DOHH2 (cell line): ENCODE measurements around the gene POC1B.
"Not testable (repeated sequence)": the region's sequence is repeated elsewhere in the genome, so short reads cannot be mapped to it uniquely, and the experiment has no call there.

ENCODE experiments used
- H3F3A ChIP-seq: fragments of 200-600 bp; sonication (generic), shearing (Covaris generic); 2 replicates; pipeline ENCODE4 v1.6.0; 2016; ENCODE audit warnings: antibody characterized with exemption, mild to moderate bottlenecking; ENCODE audit not compliant: control insufficient read depth, insufficient read depth
- H3K27ac ChIP-seq: fragments of 200-600 bp; sonication (generic); 2 replicates; pipeline ENCODE4 v1.5.1; 2014; ENCODE audit warnings: low read depth, mild to moderate bottlenecking, low read length, moderate library complexity
- H3K27me3 ChIP-seq: fragments of 200-600 bp; sonication (generic); 2 replicates; pipeline ENCODE4 v1.6.1; 2014; ENCODE audit warnings: mild to moderate bottlenecking, low read length, mixed read lengths; ENCODE audit not compliant: control insufficient read depth
- H3K36me3 ChIP-seq: fragments of 200-600 bp; sonication (generic); 2 replicates; pipeline ENCODE4 v1.6.1; 2014; ENCODE audit warnings: mild to moderate bottlenecking, low read length, moderate library complexity, mixed read lengths; ENCODE audit not compliant: control insufficient read depth
- H3K4me1 ChIP-seq: fragments of 200-600 bp; sonication (generic); 2 replicates; pipeline ENCODE4 v1.6.1; 2014; ENCODE audit warnings: mild to moderate bottlenecking, low read length, mixed read lengths; ENCODE audit not compliant: control insufficient read depth
- H3K4me2 ChIP-seq: fragments of 200-600 bp; sonication (generic); 2 replicates; pipeline ENCODE4 v1.6.0; 2014; ENCODE audit warnings: mild to moderate bottlenecking, low read length, moderate library complexity
- H3K4me3 ChIP-seq: fragments of 200-600 bp; sonication (generic); 2 replicates; pipeline ENCODE4 v1.5.1; 2014; ENCODE audit warnings: mild to moderate bottlenecking, low read length, mixed read lengths
- H3K79me2 ChIP-seq: fragments of 200-600 bp; sonication (generic); 2 replicates; pipeline ENCODE4 v1.6.1; 2014; ENCODE audit warnings: mild to moderate bottlenecking, low read length, mixed read lengths; ENCODE audit not compliant: control insufficient read depth
- H3K9me2 ChIP-seq: fragments of 200-600 bp; sonication (generic); replicated peaks from 2 replicates; pipeline ENCODE4 v1.6.1; 2014; ENCODE audit warnings: mild to moderate bottlenecking, low read length, mixed read lengths; ENCODE audit not compliant: control insufficient read depth
- H3K9me3 ChIP-seq: fragments of 200-600 bp; sonication (generic); 2 replicates; pipeline ENCODE4 v1.6.1; 2014; ENCODE audit warnings: antibody characterized with exemption, low read length, mixed read lengths; ENCODE audit not compliant: control insufficient read depth, insufficient read depth
- H4K20me1 ChIP-seq: fragments of 200-600 bp; sonication (generic); 2 replicates; pipeline ENCODE4 v1.6.0; 2014; ENCODE audit warnings: low read depth, mild to moderate bottlenecking, antibody characterized with exemption, low read length, moderate library complexity; ENCODE audit not compliant: control insufficient read depth, insufficient read depth
- CTCF ChIP-seq: fragments of 200-600 bp; sonication (generic); IDR thresholded peaks from one replicate; pipeline ENCODE4 v1.5.1; 2014; ENCODE audit warnings: antibody characterized with exemption, mild to moderate bottlenecking, low read depth, low read length; ENCODE audit not compliant: poor library complexity, severe bottlenecking
- EZH2phosphoT487 ChIP-seq: fragments of 200-600 bp; sonication (generic); IDR thresholded peaks from 2 replicates; pipeline ENCODE4 v1.6.1; 2017; ENCODE audit warnings: borderline replicate concordance, mild to moderate bottlenecking, antibody characterized with exemption, low read length, moderate library complexity, mixed read lengths

POC1B gene

GRCh38 chr12:89461190-89461589 is 64.7 kb downstream of the POC1B start:
- no peaks in the 10 kb centered on the region for H3K4me1 ChIP-seq
- no peak overlapping the region for H3K4me2 ChIP-seq
- H3K36me3 ChIP-seq = no peaks in the 10 kb centered on the region
- H3K9me3 ChIP-seq = no peaks in the 10 kb centered on the region
- no peak overlapping the region for H3K27ac ChIP-seq
- H3K27me3 ChIP-seq = no peaks in the 10 kb centered on the region
- no peaks in the 10 kb centered on the region for H3K79me2 ChIP-seq
- H3F3A ChIP-seq = no peaks in the 10 kb centered on the region
- no peaks in the 10 kb centered on the region for H3K9me2 ChIP-seq
- no peak for TF ChIP-seq EZH2phosphoT487
- TF ChIP-seq CTCF = no peak
- no peak overlapping the region for H3K4me3 ChIP-seq
- no peaks in the 10 kb centered on the region for H4K20me1 ChIP-seq

GRCh38 chr12:89459279-89459678 is 66.6 kb downstream of the POC1B start:
- H3K36me3 ChIP-seq, H4K20me1 ChIP-seq, H3K4me3 ChIP-seq, H3F3A ChIP-seq, H3K27me3 ChIP-seq, H3K4me1 ChIP-seq, H3K9me2 ChIP-seq, H3K27ac ChIP-seq, H3K9me3 ChIP-seq, H3K4me2 ChIP-seq, H3K79me2 ChIP-seq: not testable (repeated sequence)

GRCh38 chr12:89456565-89456964 is 69.3 kb downstream of the POC1B start:
- Histone ChIP-seq H3K36me3 (no peaks in the 10 kb centered on the region), H3K4me2 (no peak overlapping the region), H3K4me1 (no peaks in the 10 kb centered on the region), H3K4me3 (no peak overlapping the region), H3F3A (no peaks in the 10 kb centered on the region), H3K79me2 (no peaks in the 10 kb centered on the region), H3K27me3 (no peaks in the 10 kb centered on the region), H3K9me2 (no peaks in the 10 kb centered on the region), H3K27ac (no peak overlapping the region), H4K20me1 (no peaks in the 10 kb centered on the region), H3K9me3 (no peaks in the 10 kb centered on the region)
- TF ChIP-seq CTCF = no peak
- TF ChIP-seq EZH2phosphoT487 = no peak

GRCh38 chr12:89454080-89454848 is 71.6 kb downstream of the POC1B start:
- Histone ChIP-seq H4K20me1 (no peaks in the 10 kb centered on the region), H3K4me1 (no peaks in the 10 kb centered on the region), H3K9me2 (no peaks in the 10 kb centered on the region), H3K4me2 (no peak overlapping the region), H3K4me3 (no peak overlapping the region), H3K27me3 (no peaks in the 10 kb centered on the region), H3K9me3 (no peaks in the 10 kb centered on the region), H3K36me3 (no peaks in the 10 kb centered on the region), H3K79me2 (no peaks in the 10 kb centered on the region), H3K27ac (no peak overlapping the region), H3F3A (no peaks in the 10 kb centered on the region)
- TF ChIP-seq EZH2phosphoT487 (no peak), CTCF (no peak)
